GM19240 (cell line): ENCODE measurements around the gene CNTNAP2.
"Not testable (repeated sequence)": the region's sequence is repeated elsewhere in the genome, so short reads cannot be mapped to it uniquely, and the experiment has no call there.

Source experiments
- DNase-seq: peaks from one replicate; pipeline ENCODE4 v3.0.0; 2011; ENCODE audit warnings: low spot score; ENCODE audit not compliant: insufficient read length

The CNTNAP2 gene

DNA sequence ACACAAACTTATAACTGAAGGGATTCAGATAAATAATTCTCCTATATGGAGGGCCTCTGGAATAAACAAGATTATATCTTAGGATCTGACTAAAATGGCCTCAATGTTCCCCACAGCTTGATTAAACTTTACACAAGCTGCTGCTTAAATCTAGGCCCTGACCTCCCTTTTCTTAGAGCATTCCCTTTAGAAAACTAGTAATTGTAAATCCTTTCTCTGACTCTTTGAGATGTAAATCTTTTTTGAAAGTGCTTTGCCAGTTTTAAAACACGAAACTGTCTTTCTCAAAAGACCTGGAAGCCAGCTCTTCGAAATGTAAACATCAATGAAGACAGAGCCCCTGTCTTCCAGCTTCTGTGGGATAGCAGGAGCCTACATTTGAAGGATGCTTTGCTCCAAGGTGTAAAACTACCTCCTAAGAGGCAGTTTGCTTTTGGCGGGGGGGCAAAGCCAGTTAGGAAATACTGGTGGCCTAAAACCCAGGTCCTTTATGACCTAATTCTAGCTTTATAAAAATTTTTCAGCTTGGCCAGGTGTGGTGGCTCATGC, 758.7 kb downstream of the CNTNAP2 start:
- DNase-seq: no peak

GRCh38 chr7:146875981-146876380, 759.4 kb downstream of the CNTNAP2 start:
- no peak for DNase-seq

GRCh38 chr7:146876411-146876810, 759.8 kb downstream of the CNTNAP2 start:
- no peak for DNase-seq

DNA sequence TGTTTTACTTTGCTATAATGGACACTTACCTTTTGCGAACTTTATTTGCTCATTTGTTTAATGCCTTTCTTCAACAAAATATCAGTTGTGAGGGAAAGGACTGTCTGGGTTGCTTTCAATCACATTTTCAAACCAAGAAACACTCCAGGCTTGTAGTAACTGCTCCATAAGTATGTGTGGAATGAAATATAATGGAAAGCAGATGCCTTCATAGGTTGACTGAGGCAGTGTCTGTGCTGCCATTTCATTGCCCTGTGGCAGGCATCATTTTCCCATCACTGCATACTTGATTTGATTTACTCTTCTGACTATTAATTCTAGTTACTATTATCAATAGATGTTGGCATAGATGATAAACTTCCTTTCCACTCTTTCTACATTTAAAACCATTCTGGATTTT, 762.3 kb downstream of the CNTNAP2 start:
- no peak for DNase-seq

- no peak for DNase-seq
Measured at GRCh38 chr7:146885231-146885630, 768.6 kb downstream of the CNTNAP2 start.

GRCh38 chr7:146889806-146890555, 773.4 kb downstream of the CNTNAP2 start:
- no peak for DNase-seq

- no peak for DNase-seq
Measured at GRCh38 chr7:146892151-146892550, 775.5 kb downstream of the CNTNAP2 start.

- no peak for DNase-seq
Measured at GRCh38 chr7:146894927-146895326, 778.3 kb downstream of the CNTNAP2 start.

DNA sequence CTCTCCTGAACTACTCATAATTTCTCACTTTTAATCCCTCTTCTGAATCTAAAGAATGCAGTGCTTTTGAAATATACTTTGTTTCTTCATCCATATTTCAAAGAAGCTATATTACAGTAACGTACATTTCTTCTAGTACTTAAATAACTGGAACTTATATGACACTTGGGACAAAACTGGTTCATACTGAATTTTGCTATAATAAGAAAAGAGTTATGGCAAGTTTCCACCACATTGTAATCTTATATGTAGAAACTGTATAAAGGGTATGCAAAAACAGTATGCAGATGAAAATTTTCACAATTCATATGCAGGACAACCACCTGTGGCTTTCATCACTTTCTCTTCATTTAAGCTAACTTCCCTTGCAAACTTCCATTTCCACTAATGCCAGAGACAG, 785.7 kb downstream of the CNTNAP2 start:
- DNase-seq: no peak

- DNase-seq: no peak
Measured at GRCh38 chr7:146902728-146903127, 786.1 kb downstream of the CNTNAP2 start.

DNA sequence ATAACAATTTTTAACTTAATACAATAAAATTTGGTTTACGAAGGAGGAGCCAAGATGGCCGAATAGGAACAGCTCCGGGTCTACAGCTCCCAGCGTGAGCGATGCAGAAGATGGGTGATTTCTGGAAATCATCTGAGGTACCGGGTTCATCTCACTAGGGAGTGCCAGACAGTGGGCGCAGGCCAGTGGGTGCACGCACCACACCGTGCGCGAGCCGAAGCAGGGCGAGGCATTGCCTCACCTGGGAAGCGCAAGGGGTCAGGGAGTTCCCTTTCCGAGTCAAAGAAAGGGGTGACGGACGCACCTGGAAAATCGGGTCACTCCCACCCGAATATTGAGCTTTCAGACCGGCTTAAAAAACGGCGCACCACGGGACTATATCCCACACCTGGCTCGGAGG, 789.1 kb downstream of the CNTNAP2 start:
- DNase-seq: not testable (repeated sequence)

DNA sequence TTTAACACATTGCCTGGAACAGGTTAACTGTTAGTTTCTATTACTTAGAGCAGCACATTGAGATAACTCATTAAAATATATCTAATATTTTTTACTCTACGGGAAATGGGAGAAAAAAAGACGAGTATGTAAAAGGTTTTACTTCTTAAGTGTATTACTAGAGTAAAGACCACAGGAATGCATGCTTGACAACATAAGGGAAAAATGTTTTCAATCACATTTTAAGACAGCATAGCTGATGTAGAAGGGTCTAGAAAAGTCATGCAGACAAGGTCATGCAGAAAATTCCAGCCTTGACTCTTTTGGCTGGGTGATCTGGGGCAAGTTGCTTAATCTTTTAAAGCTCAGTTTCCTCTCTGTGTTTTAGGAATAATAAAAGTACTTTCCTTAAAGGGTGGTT, 806.2 kb downstream of the CNTNAP2 start:
- no peak for DNase-seq

DNA sequence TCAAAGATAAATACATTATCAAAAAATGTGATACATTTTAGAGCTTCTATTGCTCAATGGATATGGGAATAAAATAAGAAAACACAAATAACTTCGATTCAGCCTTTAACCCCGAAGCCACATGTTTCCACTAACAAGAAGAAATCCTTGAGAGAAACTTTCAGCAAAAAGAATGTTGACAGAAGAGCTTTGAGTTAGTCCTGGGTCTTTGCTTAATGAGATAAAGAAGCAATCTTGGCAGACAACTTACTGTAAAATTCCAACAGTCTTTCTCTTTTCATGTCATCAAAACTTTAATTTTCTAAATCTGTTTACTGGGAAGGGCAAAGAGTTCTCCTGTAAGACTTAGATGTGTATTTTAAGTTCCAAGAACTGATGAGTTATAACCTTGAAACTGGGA, 810.2 kb downstream of the CNTNAP2 start:
- DNase-seq: no peak

DNA sequence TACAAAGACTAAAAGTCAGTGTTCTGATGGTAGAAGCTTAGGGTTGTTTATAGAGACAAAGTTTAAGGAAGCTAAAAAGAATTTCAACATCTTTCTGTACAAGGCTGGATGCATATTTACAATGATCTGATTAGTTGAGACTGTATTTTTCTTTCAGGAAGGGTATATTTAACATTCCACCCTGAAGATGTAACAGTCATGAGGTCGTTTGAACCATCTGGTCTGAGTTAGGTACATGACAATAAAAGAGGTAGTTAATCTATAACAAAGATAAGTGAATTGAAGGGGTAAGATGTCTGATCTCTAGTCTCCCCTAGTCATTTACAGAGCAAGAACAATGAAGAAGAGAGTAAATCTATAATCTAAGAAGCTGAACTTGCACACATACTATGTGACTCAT, 821.2 kb downstream of the CNTNAP2 start:
- DNase-seq: no peak

DNA sequence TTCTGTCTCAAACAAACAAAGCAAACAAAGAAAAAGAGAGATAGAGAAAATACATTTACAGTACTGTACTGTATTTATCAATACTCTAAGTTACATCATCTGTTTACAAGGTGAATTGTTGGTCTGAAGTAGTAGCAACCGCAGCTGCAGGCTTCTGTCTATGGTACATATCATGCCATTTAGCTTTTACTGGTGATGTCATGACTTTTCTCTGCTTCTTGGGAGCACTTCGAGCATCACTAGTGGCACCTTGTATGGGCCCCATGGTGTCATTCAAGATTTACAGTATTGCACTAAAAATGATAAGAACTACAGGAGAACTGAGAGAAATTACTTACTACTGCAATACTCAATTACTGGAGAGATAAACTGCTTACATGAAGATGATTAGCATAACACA, 826.9 kb downstream of the CNTNAP2 start:
- no peak for DNase-seq

DNA sequence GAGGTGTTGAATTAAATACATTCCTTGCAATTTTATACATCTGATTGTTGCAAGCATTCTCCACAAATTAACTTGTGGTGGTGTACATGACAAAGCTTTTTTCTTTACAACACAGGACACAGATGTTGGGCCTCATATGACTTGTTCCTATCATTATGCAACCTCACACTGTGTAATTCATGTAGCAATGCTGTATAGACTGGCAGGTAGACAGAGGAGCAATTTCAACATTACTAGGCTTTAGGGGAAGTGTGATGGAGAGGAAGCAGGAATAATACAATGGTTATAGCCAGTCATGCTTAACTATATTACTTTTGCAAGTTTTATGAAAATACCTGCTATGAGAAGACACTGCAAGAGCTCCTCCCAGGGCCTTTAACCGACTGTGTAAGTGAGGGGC, 832.1 kb downstream of the CNTNAP2 start:
- no peak for DNase-seq

DNA sequence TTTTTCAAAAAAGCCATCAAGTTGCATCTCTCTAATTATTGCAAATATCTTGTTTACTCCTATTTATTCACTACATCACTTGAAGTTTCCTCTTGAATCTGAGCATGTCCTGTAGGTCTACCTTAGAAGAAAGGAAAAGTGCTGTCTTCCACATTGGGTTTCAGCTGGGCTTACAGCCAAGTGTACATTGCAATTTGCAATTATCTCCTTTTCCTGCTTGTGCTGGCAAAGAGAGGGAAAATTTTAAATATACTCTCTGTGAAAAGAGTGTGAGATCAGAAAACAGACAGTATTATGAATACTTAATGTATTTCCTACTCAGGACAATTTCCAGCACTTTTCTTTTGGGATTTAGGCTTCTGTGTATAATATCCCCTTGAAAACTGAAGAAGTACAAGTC, 839.7 kb downstream of the CNTNAP2 start:
- no peak for DNase-seq

DNA sequence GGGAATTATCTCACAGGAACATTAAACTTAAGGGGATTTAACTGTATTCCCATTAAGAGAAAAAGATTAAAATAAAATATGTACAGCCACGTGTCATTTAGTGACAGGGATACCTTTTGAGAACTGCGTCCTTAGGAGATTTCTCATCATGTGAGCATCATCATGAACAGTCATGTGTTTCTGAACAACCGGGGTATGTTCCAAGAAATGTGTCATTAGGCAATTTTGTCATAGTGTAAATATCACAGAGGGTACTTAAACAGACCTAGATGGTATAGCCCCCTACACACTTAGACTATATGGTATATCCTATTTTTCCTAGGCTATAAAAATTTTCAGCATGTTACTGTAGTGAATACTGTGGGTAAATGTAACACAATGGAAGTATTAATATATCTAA, 840.3 kb downstream of the CNTNAP2 start:
- DNase-seq: no peak

DNA sequence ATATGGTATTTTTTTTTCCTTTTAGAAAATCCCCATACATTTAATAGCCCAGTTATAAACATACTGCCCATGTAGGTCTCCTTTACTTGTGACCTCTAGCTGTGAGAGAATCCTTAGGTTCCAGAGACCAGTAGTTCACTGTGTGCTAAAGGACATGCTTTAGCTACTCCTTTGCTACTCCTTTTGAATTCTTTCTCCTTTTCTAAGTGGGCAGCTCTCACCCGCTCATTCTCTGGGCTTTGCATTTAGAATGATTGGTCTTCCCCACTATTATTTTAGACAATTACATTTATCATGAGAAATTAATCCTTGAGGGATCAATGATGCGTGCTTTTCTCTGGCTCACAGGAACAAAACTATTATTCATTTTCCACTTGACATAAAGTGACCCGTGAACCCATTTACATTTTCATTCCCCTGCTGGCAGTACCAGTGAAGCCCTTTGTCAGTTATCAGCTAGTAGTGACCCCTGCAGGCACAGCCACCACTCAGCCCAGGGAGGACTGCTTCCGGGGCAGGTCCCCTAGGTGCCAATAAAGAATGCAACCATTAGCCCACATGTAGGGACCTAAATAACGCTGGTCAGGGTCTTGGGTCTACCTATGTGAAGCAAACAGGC, 844.3 kb downstream of the CNTNAP2 start:
- DNase-seq: no peak

DNA sequence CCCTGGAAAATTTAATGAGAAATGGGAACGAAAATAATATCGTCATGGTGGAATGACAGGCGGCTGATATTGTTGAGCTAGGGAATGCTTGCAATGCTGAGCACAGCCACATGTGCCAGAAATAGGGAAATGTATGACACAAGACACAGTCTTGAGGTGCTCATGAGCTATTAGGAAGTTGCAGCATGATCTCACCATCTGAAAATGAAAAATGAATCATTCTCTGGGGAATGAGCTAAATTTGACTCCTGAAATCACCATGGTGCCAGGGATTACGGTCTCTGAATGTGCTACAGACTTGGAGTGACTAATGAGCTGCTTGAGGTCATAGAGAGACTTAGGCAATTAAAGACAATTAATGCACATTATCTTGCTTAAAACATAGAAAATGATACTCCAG, 845.0 kb downstream of the CNTNAP2 start:
- DNase-seq: no peak

- DNase-seq: no peak
Measured at GRCh38 chr7:146966274-146966673, 849.7 kb downstream of the CNTNAP2 start.

GRCh38 chr7:146982482-146982881, 865.9 kb downstream of the CNTNAP2 start:
- DNase-seq: no peak

DNA sequence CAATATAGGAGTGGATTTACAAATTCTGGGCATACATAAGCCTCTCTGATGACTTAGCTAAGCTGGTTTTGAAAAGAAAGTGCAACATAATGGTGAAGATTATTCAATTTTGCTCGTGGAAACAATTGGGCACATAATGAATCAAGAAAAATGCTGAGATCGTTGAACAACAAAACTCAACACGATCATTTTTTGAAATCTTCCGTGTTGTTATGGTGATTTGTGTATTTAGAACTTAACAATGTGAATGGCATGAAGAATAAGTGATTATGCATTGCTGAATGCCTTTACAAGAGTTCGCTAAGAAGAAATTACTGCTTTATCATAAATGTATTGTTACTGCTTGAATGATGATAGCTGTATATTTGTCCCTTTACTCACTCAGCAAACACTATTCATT, 875.0 kb downstream of the CNTNAP2 start:
- DNase-seq: no peak
